SHP77 treated with DMSO at 0.1 percent for 48 hours (cell line): ENCODE data around the gene KCNAB1.
A peak's percentile ranks its signal among the peaks of the same experiment; 100 is the strongest.
"Not testable (repeated sequence)": the region's sequence is repeated elsewhere in the genome, so short reads cannot be mapped to it uniquely, and the experiment has no call there.

Experiments
- DNase-seq: peaks from one replicate; lab custom pipeline; 2025; lab: John Stamatoyannopoulos, UW

The KCNAB1 gene

DNA sequence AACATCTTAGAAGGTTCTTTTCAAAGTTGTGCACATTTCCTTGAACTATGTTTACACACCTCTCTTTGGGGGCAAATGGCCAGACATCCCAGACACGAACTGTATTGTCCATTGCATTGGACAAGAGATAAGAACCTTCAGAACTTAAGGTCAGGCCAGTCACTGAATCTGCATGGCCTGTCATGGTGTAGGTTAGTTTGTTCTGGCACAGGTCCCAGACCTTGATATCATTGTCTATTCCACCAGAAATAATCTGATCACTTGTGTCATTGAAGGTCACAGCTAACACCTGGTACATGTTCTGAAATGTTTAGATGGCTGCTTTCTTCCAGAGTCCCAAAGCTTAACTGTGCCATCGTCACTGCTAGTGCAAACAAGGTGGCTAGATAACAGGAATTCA lies 55.7 kb downstream of the KCNAB1 start:
- peak; percentile 84 for DNase-seq

DNA sequence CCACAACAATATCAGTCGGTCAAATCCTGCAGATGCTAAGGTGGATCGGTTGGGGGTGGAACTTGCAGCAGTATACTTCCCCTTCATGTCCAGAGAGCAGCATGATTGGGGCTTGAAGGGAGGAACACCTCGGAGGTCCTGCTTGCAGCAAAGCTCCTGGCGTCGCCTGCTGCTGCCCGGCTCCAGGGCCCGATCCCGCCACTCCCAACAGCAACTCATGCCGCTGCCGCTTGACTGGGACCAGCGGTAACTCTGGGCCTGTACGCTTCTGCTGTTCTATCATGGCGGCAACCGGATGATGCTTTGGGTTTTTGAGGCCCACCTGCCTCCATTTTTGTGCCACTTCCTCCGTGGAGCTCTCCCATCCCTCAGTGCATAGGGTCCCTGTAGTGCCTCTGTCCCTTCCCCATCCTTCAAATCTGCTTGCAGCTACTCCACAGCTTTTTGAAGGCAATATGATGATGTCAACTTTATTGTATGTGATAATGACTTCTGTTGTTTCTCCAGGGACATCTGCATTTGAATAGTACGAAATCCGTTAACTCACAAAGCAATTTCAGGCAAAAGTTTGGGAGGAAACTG lies 56.3 kb downstream of the KCNAB1 start:
- no peak for DNase-seq

DNA sequence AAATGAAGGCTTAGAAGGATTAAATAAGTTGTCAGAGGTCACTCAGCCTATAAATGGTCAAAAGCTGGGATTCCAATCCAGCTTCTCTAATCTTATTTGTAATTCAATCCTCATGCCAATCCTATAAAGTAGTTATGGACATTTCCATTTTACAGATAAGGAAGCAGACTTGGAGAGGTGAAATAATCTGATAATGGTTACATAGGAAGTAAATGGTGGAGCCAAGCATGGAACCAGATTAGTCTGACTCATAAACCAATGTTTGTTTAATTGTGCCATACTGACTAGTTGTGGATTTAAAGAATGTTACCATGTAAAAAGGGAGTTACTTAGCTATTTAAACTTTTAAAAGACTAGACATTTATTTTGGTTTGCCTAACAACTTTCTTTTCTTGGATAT lies 59.7 kb downstream of the KCNAB1 start:
- no peak for DNase-seq

DNA sequence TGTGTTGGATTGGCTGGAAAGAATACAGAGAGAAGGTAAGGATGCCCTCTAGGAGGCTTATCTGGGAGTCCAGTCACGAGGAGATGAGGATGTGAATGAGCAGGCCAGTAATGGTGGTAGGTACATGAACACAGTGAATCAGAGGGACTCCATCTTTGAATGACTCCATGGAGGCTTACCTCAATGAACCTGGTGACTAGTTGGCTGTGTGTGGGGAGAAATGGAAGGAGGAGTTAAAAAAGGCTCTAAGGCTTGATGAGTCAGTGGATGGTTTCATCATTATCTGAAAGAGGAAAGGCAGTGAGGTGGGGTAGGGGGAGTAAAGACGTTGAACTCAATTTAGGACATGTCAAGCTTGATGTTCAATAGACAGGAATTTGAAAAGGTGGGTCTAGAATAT lies 61.1 kb downstream of the KCNAB1 start:
- DNase-seq = no peak

DNA sequence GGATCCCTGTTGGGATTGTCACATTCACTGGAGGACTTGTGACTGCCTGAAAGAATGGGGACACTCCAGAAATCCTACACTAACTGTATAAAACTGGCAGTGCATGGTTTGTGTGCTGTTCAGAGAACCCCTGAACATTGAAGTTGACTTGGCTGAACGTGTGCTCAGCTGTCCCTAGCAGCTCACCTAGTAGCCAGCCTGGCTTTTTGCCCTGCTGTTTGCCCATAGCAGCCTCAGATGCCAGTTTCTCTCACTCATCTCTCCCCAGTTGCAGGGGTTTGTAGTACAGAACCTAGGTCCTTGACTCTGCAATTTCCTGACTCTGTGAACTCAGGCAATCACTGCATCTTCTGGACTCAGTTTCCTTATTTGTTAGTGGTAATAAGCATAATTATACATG lies 63.0 kb downstream of the KCNAB1 start:
- no peak for DNase-seq

DNA sequence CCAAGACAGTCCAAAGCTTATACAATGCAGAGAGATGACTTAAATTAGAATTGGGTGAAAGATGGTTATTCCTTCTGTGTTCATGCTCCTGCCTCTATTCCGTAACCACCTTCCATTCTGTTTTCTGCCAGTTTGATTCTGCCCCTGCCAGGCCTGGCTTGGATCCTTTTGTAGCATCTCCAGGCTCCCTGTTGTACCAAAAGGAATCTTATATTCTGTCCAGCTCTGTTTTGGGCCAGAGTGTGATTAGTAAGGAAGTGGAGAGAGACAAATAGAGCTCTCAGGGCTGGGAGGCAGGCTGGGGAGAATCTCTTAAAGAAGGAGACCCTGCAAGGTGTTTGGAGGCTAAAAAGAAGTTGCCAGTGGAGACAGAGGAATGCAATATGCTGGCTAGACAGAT lies 63.8 kb downstream of the KCNAB1 start:
- no peak for DNase-seq

DNA sequence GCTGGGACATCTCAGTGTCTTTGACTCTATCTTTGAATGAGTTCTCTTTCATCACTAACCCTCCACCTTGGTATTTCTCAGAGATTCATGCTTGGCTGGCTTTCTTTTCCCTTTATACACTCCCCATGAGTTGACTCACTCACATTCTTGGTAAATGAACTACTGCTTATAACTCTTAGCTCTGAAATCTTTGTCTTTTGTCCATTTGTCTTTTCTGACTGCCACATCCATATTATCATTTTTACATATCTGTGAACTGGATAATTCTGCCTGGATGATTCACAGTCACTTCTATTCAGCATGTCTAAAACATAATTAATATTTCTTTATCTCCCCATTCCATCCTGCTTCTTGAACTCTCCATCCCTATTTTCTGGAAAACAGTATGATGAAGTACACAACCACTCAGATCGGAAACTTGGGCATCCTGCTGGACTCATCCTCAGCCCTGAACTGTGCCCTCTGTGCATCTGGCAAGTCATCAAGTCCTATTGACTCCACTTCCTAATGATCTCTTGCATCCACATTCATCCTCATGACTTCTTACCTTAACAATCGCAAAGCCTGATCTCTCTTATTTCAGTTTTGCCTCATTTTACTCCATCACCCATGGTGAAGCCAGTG lies 66.9 kb downstream of the KCNAB1 start:
- no peak for DNase-seq

DNA sequence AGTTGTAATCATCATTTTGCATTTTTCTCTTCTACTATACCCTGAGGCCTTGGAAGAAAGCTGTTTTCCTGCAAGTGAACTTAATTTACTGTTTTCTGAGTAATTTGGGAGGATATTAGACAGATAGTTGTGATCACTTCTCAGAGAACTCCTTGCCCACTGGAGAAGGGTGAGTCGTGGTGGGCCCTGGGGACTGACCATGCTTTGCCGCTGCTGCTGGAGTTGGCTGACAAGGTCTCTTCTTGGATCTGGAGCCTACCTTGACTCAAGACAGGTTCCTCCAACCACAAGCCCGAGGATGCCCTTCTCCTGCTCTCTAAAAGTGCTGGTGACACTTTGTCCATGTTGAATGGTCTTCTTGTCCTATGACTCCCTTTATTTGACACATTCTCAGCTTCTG lies 68.4 kb downstream of the KCNAB1 start:
- DNase-seq = no peak

DNA sequence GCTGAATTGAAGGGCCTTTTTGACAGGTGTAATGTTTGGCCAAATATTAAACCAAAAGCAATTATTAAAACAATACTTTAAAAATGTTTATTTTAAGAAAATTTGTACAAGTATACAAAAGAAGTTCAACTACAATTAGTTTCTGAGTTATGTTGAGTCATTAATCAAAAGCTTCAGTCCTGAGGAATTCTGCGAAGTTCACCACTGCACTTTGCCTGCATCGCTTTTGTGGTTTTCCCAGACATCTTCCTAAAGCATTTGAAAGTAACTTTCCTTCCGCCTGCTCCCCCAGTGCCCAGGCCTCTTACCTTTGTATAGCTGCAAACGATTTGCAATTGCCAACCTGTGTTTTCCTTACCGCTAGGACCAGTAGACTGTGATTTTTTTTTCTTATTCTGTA lies 69.5 kb downstream of the KCNAB1 start:
- no peak for DNase-seq

DNA sequence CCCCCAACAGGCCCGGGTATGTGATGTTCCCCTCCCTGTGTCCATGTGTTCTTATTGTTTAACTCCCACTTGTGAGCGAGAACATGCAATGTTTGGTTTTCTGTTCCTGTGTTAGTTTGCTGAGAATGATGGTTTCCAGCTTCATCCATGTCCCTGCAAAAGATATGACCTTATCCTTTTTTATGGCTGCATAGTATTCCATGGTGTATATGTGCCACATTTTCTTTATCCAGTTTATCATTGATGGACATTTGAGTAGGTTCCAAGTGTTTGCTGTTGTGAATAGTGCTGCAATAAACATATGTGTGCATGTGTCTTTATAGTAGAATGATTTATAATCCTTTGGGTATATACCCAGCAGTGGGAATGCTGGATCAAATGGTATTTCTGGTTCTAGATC lies 74.6 kb downstream of the KCNAB1 start:
- not testable (repeated sequence) for DNase-seq

DNA sequence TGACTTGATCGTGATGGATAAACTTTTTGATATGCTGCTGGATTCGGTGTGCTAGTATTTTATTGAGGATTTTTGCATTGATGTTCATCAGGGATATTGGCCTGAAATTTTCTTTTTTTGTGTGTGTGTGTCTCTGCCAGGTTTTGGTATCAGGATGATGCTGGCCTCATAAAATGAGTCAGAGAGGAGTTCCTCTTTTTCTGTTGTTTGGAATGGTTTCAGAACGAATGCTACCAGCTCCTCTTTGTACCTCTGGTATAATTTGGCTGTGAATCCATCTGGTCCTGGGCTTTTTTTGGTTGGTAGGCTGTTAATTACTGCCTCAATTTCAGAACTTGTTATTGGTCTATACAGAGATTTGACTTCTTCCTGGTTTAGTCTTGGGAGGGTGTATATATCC lies 76.8 kb downstream of the KCNAB1 start:
- not testable (repeated sequence) for DNase-seq

DNA sequence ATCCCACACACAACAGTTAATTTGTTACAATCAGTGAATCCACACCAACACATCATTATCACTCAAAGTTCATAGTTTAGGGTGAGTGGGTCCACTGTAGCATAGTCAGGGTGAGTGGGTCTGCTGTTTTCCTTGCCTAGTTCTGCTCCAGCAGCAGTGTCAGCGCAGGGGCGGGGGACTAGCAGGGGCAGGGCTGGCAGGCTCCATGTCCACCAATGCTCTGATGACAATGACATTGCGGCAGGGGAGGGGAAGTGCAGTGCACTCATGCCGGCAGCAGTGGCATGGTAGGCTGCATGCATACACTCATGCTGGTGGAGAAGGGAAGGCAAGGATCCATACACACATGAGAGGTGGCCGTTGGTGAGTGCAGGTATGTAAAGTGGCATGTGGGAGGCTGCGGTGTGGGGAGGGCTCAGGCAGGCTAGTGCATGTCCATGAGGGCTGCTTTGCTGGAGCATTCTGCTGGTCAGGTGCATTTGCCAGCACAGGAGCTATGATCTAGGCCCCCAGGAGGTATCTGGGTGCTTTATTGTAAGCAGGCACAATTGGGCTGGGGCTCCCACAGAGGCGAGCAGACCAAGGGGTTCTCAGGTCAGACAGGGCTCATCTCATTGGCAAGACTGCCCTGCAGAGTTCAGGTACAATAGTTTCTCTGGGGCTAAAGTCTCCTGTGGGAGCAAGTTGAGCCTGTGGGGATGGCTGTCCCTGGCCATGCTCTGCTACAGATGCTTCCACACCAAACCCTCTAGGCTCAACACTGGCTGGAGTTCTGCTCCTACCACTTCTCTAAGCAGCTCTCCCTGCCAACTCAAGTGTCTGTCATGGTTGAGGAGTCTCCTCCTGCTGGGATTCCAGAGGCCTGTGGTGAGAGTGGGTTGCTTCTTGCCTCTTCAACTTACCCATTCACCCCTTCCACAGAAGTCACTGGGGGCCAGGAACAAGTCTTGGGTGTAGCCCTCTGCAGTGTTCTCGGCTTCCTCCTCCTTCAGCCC lies 81.3 kb downstream of the KCNAB1 start:
- no peak for DNase-seq

DNA sequence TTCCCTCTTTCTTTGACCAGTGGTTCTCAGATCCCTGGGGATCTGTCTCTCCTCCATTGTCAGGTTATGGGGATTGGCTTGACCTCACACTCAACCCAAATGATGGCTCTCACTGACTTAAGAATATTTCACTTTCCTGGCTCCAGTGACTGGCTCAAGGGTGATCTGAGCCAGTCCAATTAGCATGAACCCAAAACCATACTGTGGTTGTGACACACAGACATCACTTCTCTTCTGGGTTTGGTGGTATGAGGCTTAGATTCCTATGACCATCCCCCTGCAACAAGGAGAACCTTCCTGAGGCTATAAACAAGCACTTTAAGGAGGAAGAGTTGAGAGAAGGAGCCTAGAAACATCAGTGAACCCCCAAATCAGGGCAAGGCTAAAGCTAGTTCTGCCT lies 85.8 kb downstream of the KCNAB1 start:
- DNase-seq = no peak

DNA sequence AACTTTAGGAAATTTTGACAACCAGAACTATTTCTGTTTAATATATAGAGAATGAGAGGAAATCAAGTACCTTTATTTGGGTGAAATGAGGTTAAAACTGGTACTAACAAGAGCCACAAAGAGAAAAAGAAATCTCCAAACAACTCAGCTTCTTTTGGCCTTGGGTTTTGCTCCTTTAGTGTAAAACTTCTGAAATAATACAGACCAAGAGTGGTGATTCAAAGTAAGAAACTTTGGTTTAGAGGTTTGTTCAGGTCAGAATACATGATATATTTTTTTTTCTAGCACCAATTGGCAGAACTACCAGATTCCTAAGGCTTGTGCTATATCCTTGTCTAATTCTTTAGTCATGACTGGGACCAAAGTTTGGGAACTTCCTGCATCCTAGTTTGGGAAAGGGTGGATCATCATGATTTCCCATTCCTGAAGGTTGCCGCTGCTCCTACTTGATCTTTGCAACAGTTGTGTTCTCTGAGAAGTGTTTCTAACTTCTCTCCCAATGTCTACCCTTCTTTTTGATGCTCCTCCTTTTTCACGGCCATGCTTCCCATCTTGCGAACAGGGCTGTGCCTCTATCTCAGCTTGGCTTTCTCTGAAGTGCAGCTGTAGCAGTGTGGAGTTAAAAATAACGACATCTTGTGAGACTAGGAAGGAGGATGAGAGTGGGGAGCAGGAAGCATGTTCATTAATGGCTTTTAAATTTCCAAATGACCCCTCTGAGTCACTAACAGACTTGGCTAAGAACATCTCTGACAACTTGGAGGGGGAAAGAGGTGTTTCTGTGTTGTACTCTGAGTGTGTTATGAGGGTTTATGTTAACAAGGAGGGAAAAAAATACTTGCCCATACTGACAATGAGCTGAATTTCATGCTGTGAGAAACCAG lies 87.7 kb downstream of the KCNAB1 start:
- no peak for DNase-seq

DNA sequence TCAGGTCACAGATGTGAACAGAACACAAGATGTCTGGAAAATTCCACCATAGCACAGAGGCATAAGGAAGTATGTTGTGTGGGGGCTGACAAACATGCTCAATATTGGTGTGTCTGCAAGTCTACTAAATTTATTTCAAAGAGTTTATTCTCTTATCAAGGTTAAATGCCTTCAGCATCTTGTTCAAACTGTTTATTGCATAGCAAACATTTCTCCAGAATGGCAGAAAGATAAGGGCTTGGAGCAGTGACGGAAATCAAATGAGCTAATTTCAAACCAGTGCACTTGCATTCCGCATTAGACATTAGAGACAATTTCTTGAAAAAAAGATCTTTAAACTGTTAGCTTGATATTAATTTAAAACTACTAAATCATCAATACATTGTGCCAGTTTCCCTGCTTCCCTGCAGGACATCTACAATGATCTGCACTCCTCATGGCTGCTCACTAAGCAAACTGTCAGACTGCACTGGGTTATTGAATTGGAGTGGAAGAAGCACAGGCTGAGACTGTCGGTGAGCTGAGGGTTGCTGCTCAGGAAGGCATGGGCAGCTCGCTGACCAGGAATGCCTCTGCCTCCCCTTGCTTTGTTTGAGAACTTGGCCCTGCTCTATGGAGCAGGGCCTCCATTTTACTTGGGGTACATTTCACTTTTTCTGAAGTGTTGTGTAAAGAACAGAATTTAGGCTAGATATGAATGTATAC lies 89.4 kb downstream of the KCNAB1 start:
- no peak for DNase-seq

DNA sequence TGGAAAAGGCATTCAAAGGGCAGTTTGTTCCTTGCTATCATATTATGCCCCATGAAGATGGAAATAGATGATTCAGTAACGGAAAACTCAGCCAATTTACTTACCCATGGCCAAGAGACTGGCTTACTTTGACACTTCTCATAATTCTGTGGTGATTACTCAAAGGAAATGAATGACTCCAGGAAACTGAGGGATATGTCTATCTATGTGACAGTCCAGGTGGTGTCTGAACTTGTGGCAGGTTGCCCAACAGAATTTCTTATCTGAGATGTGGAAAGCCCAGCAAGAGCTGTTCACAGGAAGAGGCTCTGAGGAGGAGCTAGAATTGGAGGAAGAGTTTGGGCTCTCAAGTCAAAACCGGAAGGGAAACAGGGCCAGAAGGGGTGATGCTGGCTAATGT lies 91.2 kb downstream of the KCNAB1 start:
- no peak for DNase-seq

DNA sequence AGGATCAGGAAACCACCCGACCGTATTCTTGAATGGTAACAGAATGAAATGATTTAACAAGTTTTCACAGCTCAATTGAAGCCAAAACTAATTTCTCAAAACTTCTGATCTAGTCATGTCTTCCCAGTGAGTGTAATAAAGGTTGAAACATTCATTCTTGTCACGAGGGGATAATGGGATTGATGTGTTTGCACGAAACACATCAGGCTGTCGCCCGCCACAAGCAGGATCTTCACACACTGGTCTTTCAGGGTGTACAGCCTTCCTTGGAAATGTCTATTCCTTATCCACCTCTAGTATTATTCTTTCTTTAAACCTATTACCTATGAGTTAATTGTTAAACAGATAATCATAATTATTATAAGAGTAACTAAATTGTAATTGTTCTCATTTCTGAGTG lies 94.3 kb downstream of the KCNAB1 start:
- DNase-seq = no peak

DNA sequence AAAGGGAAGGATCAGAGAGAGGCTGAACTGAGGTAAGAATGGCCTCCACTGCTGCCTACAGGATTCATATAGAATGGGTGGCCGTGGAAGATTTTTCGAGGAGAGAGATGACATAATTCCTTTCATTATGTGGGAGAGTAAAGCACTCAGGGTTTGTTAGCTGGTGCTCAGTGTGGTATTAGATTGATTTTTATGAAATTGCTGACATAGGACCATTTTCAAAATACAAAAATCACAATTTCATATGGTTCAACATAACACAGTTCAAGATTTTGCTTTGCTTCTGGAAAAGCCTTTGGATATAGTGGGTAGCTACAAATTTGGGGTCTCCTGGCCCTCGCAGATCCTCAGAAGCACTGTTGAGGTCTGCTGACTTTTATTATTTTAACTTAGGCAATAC lies 95.4 kb downstream of the KCNAB1 start:
- DNase-seq = no peak

DNA sequence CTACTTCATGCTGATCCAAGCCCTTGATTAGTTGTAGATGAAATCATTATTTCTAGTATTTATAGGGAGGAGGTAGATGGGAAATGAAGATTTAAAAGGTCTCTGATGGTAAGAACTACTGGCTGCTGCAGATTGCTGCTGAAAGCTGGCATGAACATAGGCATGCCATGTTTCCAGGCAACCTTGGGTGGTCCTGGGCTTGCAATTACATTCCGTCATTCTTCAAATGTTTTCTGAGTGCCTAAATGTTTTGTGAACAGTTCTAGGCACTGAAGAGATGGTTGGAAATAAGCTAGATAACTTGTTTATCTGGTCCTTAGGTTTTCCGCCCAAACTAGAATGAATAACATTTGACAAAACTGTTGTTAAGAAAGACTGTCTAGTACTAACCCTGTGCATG lies 95.8 kb downstream of the KCNAB1 start:
- DNase-seq = no peak

DNA sequence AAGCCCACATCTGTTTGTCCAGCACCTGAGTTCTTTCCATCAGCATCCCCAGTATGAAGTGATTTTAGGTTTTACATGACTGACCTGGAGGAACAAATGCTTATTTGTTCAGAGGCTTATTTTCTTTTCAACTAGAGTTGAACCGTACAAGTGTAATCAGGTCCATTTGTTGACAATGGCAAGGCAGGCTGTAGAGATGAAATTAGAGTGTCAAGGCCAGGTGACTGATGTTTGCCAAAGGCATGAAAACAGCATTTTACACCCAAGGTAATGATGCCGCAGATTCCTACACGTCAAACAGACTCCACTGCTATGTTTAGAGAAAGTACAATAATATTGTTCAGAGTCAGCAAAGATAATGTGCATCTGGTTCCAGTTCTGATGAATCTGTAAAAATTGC lies 96.5 kb downstream of the KCNAB1 start:
- peak; percentile 45 for DNase-seq

DNA sequence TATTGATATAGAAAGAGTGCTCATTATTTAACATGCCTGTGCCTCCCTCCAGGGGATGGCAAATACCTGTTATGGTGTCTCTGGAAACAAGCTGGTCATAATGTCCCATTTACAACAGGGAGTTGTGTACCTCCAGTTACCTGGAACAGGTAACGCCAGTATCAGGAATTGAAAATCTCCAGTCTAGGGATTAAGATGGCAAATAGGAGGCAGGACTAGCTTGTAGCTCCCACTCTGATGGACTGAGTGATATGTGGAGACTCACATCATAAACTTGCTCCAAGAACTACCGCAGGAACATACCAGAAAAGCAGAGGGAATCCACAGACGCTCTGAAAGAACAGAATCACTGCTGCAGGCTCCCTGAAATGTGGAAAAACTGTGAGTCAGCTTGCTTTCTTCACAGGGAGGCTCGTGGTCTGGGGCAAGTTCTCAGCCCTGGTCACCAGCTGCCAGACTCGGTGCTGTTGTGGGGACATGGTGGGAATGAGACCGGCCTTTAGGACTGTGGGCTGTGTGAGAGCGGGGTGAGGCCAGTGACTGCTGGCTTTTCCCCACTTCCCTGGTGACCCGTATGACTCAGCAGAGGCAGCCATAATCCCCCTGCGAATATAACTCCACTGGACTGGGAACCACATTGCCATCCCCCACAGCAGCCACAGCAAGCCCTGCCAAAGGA lies 97.4 kb downstream of the KCNAB1 start:
- no peak for DNase-seq
